ENCODE data around the gene AP1M1. TPM values are rescaled to one million over a fixed set of nuclear protein-coding genes. Genes with fewer than 3 reads are reported as not detected.

AP1M1 gene
- total RNA-seq, 2 experiments from 2014 or later: 100 to 113 TPM

- ChIA-PET CTCF (no interaction called here), POLR2A (no interaction called here)
- peaks cover 51% of the 10 kb centered on the region for H3K36me3 Mint-ChIP-seq
- no peak overlapping the region for H3K27ac Mint-ChIP-seq
- DNase-seq: no peak
- H3K4me3 Mint-ChIP-seq: no peak overlapping the region
- H3K4me1 Mint-ChIP-seq (ENCODE audit: low read depth): peaks cover 49% of the 10 kb centered on the region
- H3K9me3 Mint-ChIP-seq: peaks cover 3% of the 10 kb centered on the region
- intact Hi-C loops (cut with micrococcal nuclease): no loop called here
- H3K27me3 Mint-ChIP-seq: no peaks in the 10 kb centered on the region
Observed at GRCh38 chr19:16210168-16210567, 12.5 kb downstream of the AP1M1 start.

GRCh38 chr19:16213076-16213475, 15.4 kb downstream of the AP1M1 start:
- Mint-ChIP-seq H3K27ac (no peak overlapping the region), H3K27me3 (no peaks in the 10 kb centered on the region), H3K4me1 (ENCODE audit: low read depth) (peaks cover 53% of the 10 kb centered on the region), H3K9me3 (peaks cover 5% of the 10 kb centered on the region), H3K4me3 (no peak overlapping the region), H3K36me3 (peaks cover 62% of the 10 kb centered on the region)
- CTCF ChIA-PET: no interaction called here
- intact Hi-C loops (cut with micrococcal nuclease): no loop called here
- no peak for DNase-seq
- POLR2A ChIA-PET: no interaction called here

GRCh38 chr19:16216744-16217670, 19.3 kb downstream of the AP1M1 start:
- Mint-ChIP-seq H3K4me3 (no peak overlapping the region), H3K36me3 (peaks cover 66% of the 10 kb centered on the region), H3K4me1 (ENCODE audit: low read depth) (peaks cover 51% of the 10 kb centered on the region), H3K27ac (peak overlapping the region; percentile 41), H3K27me3 (no peaks in the 10 kb centered on the region), H3K9me3 (peaks cover 31% of the 10 kb centered on the region)
- ChIA-PET POLR2A (no interaction called here), CTCF (no interaction called here)
- intact Hi-C loops (cut with micrococcal nuclease): no loop called here
- DNase-seq: no peak

- no peak overlapping the region for H3K27ac Mint-ChIP-seq
- H3K36me3 Mint-ChIP-seq: peaks cover 64% of the 10 kb centered on the region
- intact Hi-C loops (cut with micrococcal nuclease): no loop called here
- CTCF ChIA-PET: no interaction called here
- H3K4me1 Mint-ChIP-seq (ENCODE audit: low read depth): peaks cover 42% of the 10 kb centered on the region
- POLR2A ChIA-PET: no interaction called here
- H3K27me3 Mint-ChIP-seq: no peaks in the 10 kb centered on the region
- peaks cover 34% of the 10 kb centered on the region for H3K9me3 Mint-ChIP-seq
- H3K4me3 Mint-ChIP-seq: no peak overlapping the region
- no peak for DNase-seq
Observed at GRCh38 chr19:16217716-16218451, 20.2 kb downstream of the AP1M1 start.

- H3K9me3 Mint-ChIP-seq: peaks cover 34% of the 10 kb centered on the region
- H3K4me1 Mint-ChIP-seq (ENCODE audit: low read depth): peaks cover 36% of the 10 kb centered on the region
- POLR2A ChIA-PET: no interaction called here
- no peaks in the 10 kb centered on the region for H3K27me3 Mint-ChIP-seq
- H3K27ac Mint-ChIP-seq: no peak overlapping the region
- CTCF ChIA-PET: no interaction called here
- no peak overlapping the region for H3K4me3 Mint-ChIP-seq
- intact Hi-C loops (cut with micrococcal nuclease): no loop called here
- no peak for DNase-seq
- peaks cover 70% of the 10 kb centered on the region for H3K36me3 Mint-ChIP-seq
Observed at GRCh38 chr19:16218851-16219250, 21.1 kb downstream of the AP1M1 start.

- no peak for DNase-seq
- POLR2A ChIA-PET: interaction anchor here (0.9 kb wide), 1 partner anchor 8 kb away, joined by 3 read pairs; no protein-coding TSS in a partner anchor
- CTCF ChIA-PET: interaction anchor here (0.6 to 1.5 kb wide), 4 partner anchors 24 to 164 kb away, joined by 3 to 4 read pairs (median 3); no protein-coding TSS in a partner anchor
- intact Hi-C loops (cut with micrococcal nuclease): no loop called here
- no peaks in the 10 kb centered on the region for H3K27me3 Mint-ChIP-seq
- H3K4me1 Mint-ChIP-seq (ENCODE audit: low read depth): peaks cover 14% of the 10 kb centered on the region
- H3K4me3 Mint-ChIP-seq: no peak overlapping the region
- peaks cover 32% of the 10 kb centered on the region for H3K9me3 Mint-ChIP-seq
- H3K27ac Mint-ChIP-seq: no peak overlapping the region
- peaks cover 59% of the 10 kb centered on the region for H3K36me3 Mint-ChIP-seq
Observed at GRCh38 chr19:16222806-16223205, 25.1 kb downstream of the AP1M1 start.

GRCh38 chr19:16223746-16224145, 26.0 kb downstream of the AP1M1 start:
- H3K9me3 Mint-ChIP-seq: peaks cover 31% of the 10 kb centered on the region
- CTCF ChIA-PET: interaction anchor here (1.5 kb wide), 1 partner anchor 23 kb away, joined by 3 read pairs; no protein-coding TSS in a partner anchor
- H3K27me3 Mint-ChIP-seq: no peaks in the 10 kb centered on the region
- POLR2A ChIA-PET: no interaction called here
- H3K36me3 Mint-ChIP-seq: peaks cover 52% of the 10 kb centered on the region
- peaks cover 4% of the 10 kb centered on the region for H3K4me1 Mint-ChIP-seq (ENCODE audit: low read depth)
- intact Hi-C loops (cut with micrococcal nuclease): no loop called here
- H3K4me3 Mint-ChIP-seq: no peak overlapping the region
- peak; percentile 1 for DNase-seq
- no peak overlapping the region for H3K27ac Mint-ChIP-seq

GRCh38 chr19:16224293-16225045, 26.8 kb downstream of the AP1M1 start:
- H3K27ac Mint-ChIP-seq: no peak overlapping the region
- H3K4me1 Mint-ChIP-seq (ENCODE audit: low read depth): no peaks in the 10 kb centered on the region
- ChIA-PET POLR2A (no interaction called here), CTCF (no interaction called here)
- DNase-seq: peak; percentile 7
- peaks cover 48% of the 10 kb centered on the region for H3K36me3 Mint-ChIP-seq
- no peaks in the 10 kb centered on the region for H3K27me3 Mint-ChIP-seq
- no peak overlapping the region for H3K4me3 Mint-ChIP-seq
- intact Hi-C loops (cut with micrococcal nuclease): no loop called here
- H3K9me3 Mint-ChIP-seq: peaks cover 26% of the 10 kb centered on the region

GRCh38 chr19:16225279-16226183, 27.8 kb downstream of the AP1M1 start:
- intact Hi-C loops (cut with micrococcal nuclease): no loop called here
- no peak overlapping the region for H3K27ac Mint-ChIP-seq
- peaks cover 42% of the 10 kb centered on the region for H3K36me3 Mint-ChIP-seq
- no peaks in the 10 kb centered on the region for H3K27me3 Mint-ChIP-seq
- peak; percentile 3 for DNase-seq
- H3K4me3 Mint-ChIP-seq: no peak overlapping the region
- peaks cover 17% of the 10 kb centered on the region for H3K9me3 Mint-ChIP-seq
- no peaks in the 10 kb centered on the region for H3K4me1 Mint-ChIP-seq (ENCODE audit: low read depth)
- POLR2A ChIA-PET: no interaction called here
- CTCF ChIA-PET: no interaction called here

- no peaks in the 10 kb centered on the region for H3K27me3 Mint-ChIP-seq
- peak; percentile 4 for DNase-seq
- H3K36me3 Mint-ChIP-seq: peaks cover 38% of the 10 kb centered on the region
- intact Hi-C loops (cut with micrococcal nuclease): no loop called here
- ChIA-PET POLR2A (no interaction called here), CTCF (no interaction called here)
- H3K4me1 Mint-ChIP-seq (ENCODE audit: low read depth): no peaks in the 10 kb centered on the region
- H3K9me3 Mint-ChIP-seq: peaks cover 10% of the 10 kb centered on the region
- H3K27ac Mint-ChIP-seq: no peak overlapping the region
- no peak overlapping the region for H3K4me3 Mint-ChIP-seq
Observed at GRCh38 chr19:16226184-16226591, 28.5 kb downstream of the AP1M1 start.

All from activated CD4-positive, alpha-beta memory T cell treated with anti-CD3 and anti-CD28 coated beads for 36 hours (primary cell).